GM20431 (cell line): ENCODE measurements around the gene DYTN.

Experiments used
- in situ Hi-C: fragments of 300-500 bp; cut with MseI, MboI; formaldehyde crosslinking; loops from one replicate; pipeline ENCODE4 v1.15.0; 2020; ENCODE audit warnings: low sequenced_read_pairs; ENCODE audit not compliant: unreplicated experiment

Gene DYTN

GRCh38 chr2:206707164-206707701, 11.0 kb downstream of the DYTN start:
- in situ Hi-C loops = loop anchor here (25.0 kb wide), 1 partner anchor 755 kb away; no protein-coding TSS in a partner anchor

- in situ Hi-C loops = loop anchor here (25.0 kb wide), 1 partner anchor 760 kb away; no protein-coding TSS in a partner anchor
Measured at GRCh38 chr2:206701952-206702605, 16.1 kb downstream of the DYTN start.

- in situ Hi-C loops = loop anchor here (25.0 kb wide), 1 partner anchor 762 kb away; no protein-coding TSS in a partner anchor
Measured at GRCh38 chr2:206700156-206700555, 18.0 kb downstream of the DYTN start.

- in situ Hi-C loops = loop anchor here (25.0 kb wide), 1 partner anchor 88 kb away; no protein-coding TSS in a partner anchor
Measured at GRCh38 chr2:206698811-206699210, 19.4 kb downstream of the DYTN start.

GRCh38 chr2:206696910-206697309, 21.3 kb downstream of the DYTN start:
- in situ Hi-C loops = loop anchor here (25.0 kb wide), 1 partner anchor 90 kb away; no protein-coding TSS in a partner anchor

- in situ Hi-C loops = loop anchor here (25.0 kb wide), 1 partner anchor 94 kb away; no protein-coding TSS in a partner anchor
Measured at GRCh38 chr2:206693399-206694137, 24.6 kb downstream of the DYTN start.

- in situ Hi-C loops = loop anchor here (25.0 kb wide), 1 partner anchor 94 kb away; no protein-coding TSS in a partner anchor
Measured at GRCh38 chr2:206692971-206693370, 25.2 kb downstream of the DYTN start.

- in situ Hi-C loops = loop anchor here (25.0 kb wide), 1 partner anchor 98 kb away; no protein-coding TSS in a partner anchor
Measured at GRCh38 chr2:206688990-206689389, 29.2 kb downstream of the DYTN start.

DNA sequence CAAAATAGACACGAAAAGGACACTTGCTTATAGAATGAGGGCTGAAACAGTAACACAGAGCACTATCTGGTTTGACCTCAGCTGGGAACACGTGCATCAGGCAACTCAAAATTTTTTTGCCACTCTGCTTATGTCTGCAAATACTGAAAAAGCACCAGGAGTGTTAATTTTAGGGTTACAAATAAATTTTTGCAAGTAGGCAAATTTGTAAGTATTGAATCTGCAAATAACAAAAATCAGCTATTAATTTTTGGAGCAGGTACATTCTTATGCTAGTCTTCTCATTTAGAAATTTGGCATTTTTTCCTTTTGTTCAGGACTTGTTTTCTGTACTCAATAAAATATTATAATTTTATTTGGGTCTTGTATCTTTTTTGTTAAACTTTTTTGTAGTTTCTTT, 29.7 kb downstream of the DYTN start:
- in situ Hi-C loops = loop anchor here (25.0 kb wide), 1 partner anchor 99 kb away; no protein-coding TSS in a partner anchor

DNA sequence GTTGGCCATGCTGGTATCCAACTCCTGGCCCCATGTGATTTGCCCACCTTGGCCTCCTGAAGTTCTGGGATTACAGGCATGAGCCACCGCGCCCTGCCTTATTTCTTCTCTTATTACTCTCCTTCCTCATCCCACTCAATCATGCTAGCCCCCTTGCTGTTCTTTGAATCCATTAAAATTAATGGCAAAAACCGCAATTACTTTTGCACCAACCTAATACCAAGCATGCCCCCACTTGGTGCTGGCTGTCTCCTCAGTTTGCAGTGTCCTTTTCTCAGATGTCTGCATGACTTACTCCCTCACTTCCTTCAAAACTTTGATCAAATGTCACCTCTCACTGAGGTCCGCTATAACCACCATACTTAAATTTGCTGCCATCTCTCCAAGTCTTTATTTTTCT, 34.6 kb downstream of the DYTN start:
- in situ Hi-C loops = loop anchor here (25.0 kb wide), 1 partner anchor 104 kb away; no protein-coding TSS in a partner anchor

DNA sequence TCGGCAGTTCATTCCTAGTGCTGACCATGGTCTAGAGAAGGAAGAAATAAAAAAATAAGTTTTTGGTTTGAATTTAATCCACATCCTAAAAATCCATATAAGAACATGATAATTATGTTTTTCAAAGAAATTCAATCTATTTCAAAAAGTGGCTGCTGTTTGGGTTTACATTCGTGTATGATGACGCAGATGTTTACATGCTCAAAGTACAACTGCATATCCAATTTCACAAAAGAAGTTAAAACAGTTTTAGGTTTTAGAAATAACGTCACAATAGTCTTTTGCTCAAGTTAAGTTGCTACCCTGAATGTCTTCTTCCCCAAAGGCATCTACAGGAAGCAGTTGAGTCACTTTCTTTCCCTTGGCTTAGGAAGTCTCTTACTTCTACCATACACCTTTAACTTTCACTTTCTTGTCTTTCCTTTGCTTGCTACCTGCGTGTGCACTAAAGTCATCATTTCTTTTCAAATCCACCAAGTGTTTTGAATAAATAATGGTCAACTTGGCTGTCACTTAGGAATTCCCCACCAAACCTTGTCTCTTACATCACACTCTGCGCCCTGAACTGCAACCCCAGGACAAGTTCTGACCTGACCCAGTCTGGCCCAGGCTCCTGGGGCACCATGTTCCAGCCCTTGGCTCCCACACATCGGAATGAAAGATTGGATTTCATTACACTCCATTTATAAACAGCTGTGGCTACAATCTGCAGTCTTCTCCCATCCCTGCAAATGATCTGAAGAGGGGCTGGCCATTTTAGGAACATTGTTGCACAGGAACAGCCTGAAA, 47.5 kb downstream of the DYTN start:
- in situ Hi-C loops = no loop called here

- in situ Hi-C loops = no loop called here
Measured at GRCh38 chr2:206665251-206665650, 52.9 kb downstream of the DYTN start.

- in situ Hi-C loops = no loop called here
Measured at GRCh38 chr2:206657087-206657486, 61.1 kb downstream of the DYTN start.

DNA sequence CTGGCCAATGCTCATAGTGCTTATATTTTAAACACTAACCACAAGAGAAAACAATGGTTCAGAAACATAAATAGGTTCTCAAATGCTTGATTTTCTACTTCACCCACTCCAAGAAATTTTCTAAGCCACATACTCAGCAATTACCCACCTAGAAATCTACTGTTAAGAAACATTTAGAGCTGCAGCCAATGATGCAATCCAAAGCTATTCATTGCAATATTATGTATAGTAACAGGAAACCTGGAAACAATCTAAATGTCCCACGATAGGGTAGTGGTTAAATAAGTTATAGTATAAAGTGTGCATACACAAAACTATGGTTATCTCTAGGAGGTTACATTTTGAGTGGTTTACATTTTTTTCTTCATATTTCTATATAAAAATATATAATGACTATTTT, 70.2 kb downstream of the DYTN start:
- in situ Hi-C loops = no loop called here

- in situ Hi-C loops = no loop called here
Measured at GRCh38 chr2:206642075-206643025, 75.8 kb downstream of the DYTN start, which contains the start of gene FAM237A. Gene FAM237A, plus strand, starts transcription at chr2:206642487. Its CDS starts 1,750 bp downstream, at chr2:206644237.

GRCh38 chr2:206641226-206641625, 77.0 kb downstream of the DYTN start:
- in situ Hi-C loops = no loop called here

DNA sequence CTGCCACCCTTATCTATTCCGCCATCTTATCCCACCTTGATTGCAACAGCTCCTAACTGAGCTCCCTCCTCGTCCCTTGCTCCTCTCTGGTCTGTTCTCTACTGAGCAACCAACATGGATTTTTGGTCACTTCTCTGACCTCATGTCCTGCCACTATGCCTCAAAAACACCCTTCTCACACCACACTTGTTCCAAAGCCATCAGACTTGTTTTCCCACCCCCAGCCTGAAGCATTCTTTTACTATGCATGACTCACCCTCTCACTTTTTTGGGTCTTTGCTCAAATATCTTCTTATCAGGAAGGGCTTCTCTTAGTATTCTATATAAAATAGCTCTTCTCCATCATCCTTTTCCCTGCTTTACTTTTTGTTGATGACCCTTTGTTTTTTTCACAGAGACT, 78.6 kb downstream of the DYTN start:
- in situ Hi-C loops = no loop called here

GRCh38 chr2:206635015-206635414, 83.2 kb downstream of the DYTN start:
- in situ Hi-C loops = no loop called here

GRCh38 chr2:206631340-206631739, 86.9 kb downstream of the DYTN start:
- in situ Hi-C loops = no loop called here
